ENCODE measurements around the gene ADAM33.

GRCh38 chr20:3654326-3655130 is 27.3 kb downstream of the ADAM33 start:
- TF ChIP-seq POLR2A (IDR thresholded peaks at IDR 0.05; ENCODE audit: low read length) (no peak), GATA1 (IDR thresholded peaks at IDR 0.05; ENCODE audit: low read depth, low read length) (no peak)
